ENCODE data around the gene MAD1L1. TPM values are rescaled to one million over a fixed set of nuclear protein-coding genes. Genes with fewer than 3 reads are reported as not detected.

MAD1L1 gene
- total RNA-seq, 1 experiment from 2014 or later = 46.7 TPM

DNA sequence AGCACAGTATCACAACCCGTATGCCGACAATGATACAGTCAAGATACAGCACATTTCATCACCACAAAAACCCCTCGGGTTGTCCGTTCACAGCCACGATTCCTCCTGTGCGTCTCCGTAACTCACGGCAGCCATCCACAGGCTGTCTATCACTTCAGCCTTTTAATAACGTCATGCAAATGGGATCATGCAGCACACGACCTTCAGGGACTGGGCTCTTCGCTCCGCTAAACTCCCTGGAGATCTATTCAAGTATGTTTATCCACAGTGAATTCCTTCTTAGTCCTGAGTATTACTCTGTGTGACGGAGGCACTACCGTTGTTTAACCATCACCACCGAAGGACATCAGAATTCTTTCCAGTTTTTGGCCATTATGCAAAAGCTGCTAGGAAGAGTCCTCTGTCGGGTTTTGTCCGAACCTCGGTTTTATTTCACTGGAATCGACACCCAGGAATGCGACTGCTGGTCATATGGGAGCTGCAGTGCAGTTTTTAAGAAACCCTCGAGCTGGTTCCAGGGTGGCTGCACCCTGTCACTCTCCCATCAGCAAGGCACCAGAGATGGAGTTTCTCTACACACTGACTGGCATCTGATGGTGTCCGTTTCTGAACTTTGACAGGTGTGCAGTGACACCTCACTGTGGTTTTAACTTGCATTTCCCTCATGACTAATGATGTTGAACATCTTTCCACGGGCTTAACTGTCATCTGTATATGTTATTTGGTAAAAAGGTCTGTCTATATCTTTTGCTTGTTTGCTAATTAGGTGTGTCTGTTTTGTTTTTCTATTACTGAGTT is 193.6 kb downstream of the MAD1L1 start:
- intact Hi-C loops (cut with micrococcal nuclease; ENCODE audit: unreplicated experiment) = no loop called here
- no peaks in the 10 kb centered on the region for H3K27me3 ChIP-seq (replicated peaks; ENCODE audit: insufficient read depth, low read depth, low read length, poor library complexity)
- no peak overlapping the region for H3K27ac ChIP-seq (ENCODE audit: low read depth, low read length, poor library complexity, severe bottlenecking)
- no peak for DNase-seq (ENCODE audit: low spot score)
- H3K4me3 ChIP-seq (ENCODE audit: low read depth, low read length, poor library complexity, severe bottlenecking) = no peak overlapping the region
- no TSS peak for BruUV-seq (replicated peaks)
- H3K9me3 ChIP-seq (ENCODE audit: low read depth, low read length, poor library complexity, severe bottlenecking) = no peaks in the 10 kb centered on the region
- TF ChIP-seq, protein P1, sequence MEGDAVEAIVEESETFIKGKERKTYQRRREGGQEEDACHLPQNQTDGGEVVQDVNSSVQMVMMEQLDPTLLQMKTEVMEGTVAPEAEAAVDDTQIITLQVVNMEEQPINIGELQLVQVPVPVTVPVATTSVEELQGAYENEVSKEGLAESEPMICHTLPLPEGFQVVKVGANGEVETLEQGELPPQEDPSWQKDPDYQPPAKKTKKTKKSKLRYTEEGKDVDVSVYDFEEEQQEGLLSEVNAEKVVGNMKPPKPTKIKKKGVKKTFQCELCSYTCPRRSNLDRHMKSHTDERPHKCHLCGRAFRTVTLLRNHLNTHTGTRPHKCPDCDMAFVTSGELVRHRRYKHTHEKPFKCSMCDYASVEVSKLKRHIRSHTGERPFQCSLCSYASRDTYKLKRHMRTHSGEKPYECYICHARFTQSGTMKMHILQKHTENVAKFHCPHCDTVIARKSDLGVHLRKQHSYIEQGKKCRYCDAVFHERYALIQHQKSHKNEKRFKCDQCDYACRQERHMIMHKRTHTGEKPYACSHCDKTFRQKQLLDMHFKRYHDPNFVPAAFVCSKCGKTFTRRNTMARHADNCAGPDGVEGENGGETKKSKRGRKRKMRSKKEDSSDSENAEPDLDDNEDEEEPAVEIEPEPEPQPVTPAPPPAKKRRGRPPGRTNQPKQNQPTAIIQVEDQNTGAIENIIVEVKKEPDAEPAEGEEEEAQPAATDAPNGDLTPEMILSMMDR (conservative IDR thresholded peaks at IDR 0.05; ENCODE audit: low read depth, low read length) = no peak
- TF ChIP-seq EZH2 (IDR thresholded peaks at IDR 0.05; ENCODE audit: borderline replicate concordance, low read depth, low read length, poor library complexity, severe bottlenecking) = no peak
- H3K36me3 ChIP-seq (ENCODE audit: insufficient read depth, low read length, poor library complexity, severe bottlenecking) = no peaks in the 10 kb centered on the region
- POLR2A ChIA-PET (ENCODE audit: low non-redundant PET) = no interaction called here
- H3K4me1 ChIP-seq (ENCODE audit: insufficient read depth, low read length, poor library complexity, severe bottlenecking) = peaks cover 64% of the 10 kb centered on the region
- CTCF ChIA-PET = no interaction called here

DNA sequence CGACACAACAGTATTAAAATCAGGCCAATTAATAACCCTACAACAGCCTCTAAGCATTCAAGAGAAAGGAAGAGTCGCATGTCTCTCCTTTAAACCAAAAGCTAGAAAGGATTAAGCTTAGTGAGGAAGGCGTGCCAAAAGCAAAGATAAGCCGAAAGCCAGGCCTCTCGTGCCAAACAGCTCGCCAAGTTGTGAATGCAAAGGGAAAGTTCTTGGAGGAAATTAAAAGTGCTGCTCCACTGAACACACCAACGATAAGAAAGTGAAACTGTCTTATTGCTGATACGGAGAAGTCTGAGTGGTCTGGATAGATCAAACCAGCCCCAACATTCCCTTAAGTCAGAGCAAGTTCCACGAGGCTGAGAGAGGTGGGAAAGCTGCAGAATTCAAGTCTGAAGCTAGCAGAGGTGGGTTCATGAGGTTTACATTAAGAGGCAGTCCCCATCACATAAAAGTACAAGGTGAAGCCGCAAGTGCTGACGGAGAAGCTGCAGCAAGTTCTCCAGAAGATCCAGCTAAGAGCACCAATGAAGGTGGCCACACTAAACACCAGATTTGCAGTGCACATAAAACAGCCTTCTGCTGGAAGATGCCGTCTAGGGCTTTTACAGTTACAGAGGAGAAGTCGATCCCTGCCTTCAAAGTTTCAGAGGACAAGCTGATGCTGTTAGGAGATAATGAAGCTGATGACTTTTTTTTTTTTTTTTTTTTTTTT is 194.8 kb downstream of the MAD1L1 start:
- CTCF ChIA-PET = no interaction called here
- no TSS peak for BruUV-seq (replicated peaks)
- Histone ChIP-seq H3K4me1 (ENCODE audit: insufficient read depth, low read length, poor library complexity, severe bottlenecking) (peaks cover 54% of the 10 kb centered on the region), H3K27me3 (replicated peaks; ENCODE audit: insufficient read depth, low read depth, low read length, poor library complexity) (no peaks in the 10 kb centered on the region), H3K36me3 (ENCODE audit: insufficient read depth, low read length, poor library complexity, severe bottlenecking) (no peaks in the 10 kb centered on the region), H3K27ac (ENCODE audit: low read depth, low read length, poor library complexity, severe bottlenecking) (peak overlapping the region; percentile 72), H3K4me3 (ENCODE audit: low read depth, low read length, poor library complexity, severe bottlenecking) (peak overlapping the region; percentile 25), H3K9me3 (ENCODE audit: low read depth, low read length, poor library complexity, severe bottlenecking) (no peaks in the 10 kb centered on the region)
- TF ChIP-seq, protein P1 (conservative IDR thresholded peaks at IDR 0.05; ENCODE audit: low read depth, low read length) = no peak
- no peak for TF ChIP-seq EZH2 (IDR thresholded peaks at IDR 0.05; ENCODE audit: borderline replicate concordance, low read depth, low read length, poor library complexity, severe bottlenecking)
- POLR2A ChIA-PET (ENCODE audit: low non-redundant PET) = no interaction called here
- intact Hi-C loops (cut with micrococcal nuclease; ENCODE audit: unreplicated experiment) = no loop called here
- DNase-seq (ENCODE audit: low spot score) = peak; percentile 75

DNA sequence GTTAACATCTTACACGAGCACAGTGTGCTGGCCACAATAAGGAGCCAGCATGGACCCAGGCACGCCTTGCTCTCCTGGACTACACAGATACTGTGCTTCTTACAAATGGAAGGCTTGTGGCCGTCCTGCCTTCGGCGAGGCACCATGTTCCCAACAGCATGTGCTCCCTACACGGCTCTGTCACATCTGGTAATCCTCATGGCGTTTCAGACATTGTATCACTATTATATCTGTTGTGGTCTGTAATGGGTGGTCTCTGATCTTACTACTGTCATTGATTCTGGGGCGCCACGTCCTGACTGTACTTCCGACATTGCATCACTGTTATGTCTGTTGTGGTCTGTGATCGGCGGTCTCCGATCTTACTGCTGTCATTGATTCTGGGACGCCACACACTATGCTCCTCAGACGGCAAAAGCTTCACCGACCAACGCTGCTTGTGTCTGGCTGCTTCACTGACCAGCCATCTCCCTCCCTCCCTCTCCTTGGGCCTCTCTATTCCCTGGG is 195.4 kb downstream of the MAD1L1 start:
- ChIA-PET CTCF (no interaction called here), POLR2A (ENCODE audit: low non-redundant PET) (no interaction called here)
- DNase-seq (ENCODE audit: low spot score) = no peak
- Histone ChIP-seq H3K27me3 (replicated peaks; ENCODE audit: insufficient read depth, low read depth, low read length, poor library complexity) (no peaks in the 10 kb centered on the region), H3K4me3 (ENCODE audit: low read depth, low read length, poor library complexity, severe bottlenecking) (no peak overlapping the region), H3K27ac (ENCODE audit: low read depth, low read length, poor library complexity, severe bottlenecking) (peak overlapping the region; percentile 72), H3K9me3 (ENCODE audit: low read depth, low read length, poor library complexity, severe bottlenecking) (no peaks in the 10 kb centered on the region), H3K36me3 (ENCODE audit: insufficient read depth, low read length, poor library complexity, severe bottlenecking) (no peaks in the 10 kb centered on the region), H3K4me1 (ENCODE audit: insufficient read depth, low read length, poor library complexity, severe bottlenecking) (peaks cover 59% of the 10 kb centered on the region)
- intact Hi-C loops (cut with micrococcal nuclease; ENCODE audit: unreplicated experiment) = no loop called here
- no TSS peak for BruUV-seq (replicated peaks)
- TF ChIP-seq, protein P1 (conservative IDR thresholded peaks at IDR 0.05; ENCODE audit: low read depth, low read length) = no peak
- no peak for TF ChIP-seq EZH2 (IDR thresholded peaks at IDR 0.05; ENCODE audit: borderline replicate concordance, low read depth, low read length, poor library complexity, severe bottlenecking)
